Neural crest cell (in vitro differentiated cells): ENCODE results near the gene DAZAP2. TPM values are rescaled to one million over a fixed set of nuclear protein-coding genes. Genes with fewer than 3 reads are reported as not detected.

Experiments
- DNase-seq: peaks from one replicate; pipeline ENCODE4 v3.0.0; 2021; ENCODE audit warnings: low read depth, mixed read lengths, low spot score
- H3K27ac Mint-ChIP-seq: one replicate; pipeline ENCODE4 v1.8.0; 2021; ENCODE audit warnings: mild to moderate bottlenecking, mixed read lengths; ENCODE audit not compliant: unreplicated experiment
- H3K27me3 Mint-ChIP-seq: 2 replicates; pipeline ENCODE4 v1.8.0; 2021; ENCODE audit warnings: low read depth, mild to moderate bottlenecking, mixed read lengths
- H3K36me3 Mint-ChIP-seq: 2 replicates; pipeline ENCODE4 v1.8.0; 2021; ENCODE audit warnings: low read depth, mild to moderate bottlenecking, mixed read lengths
- H3K4me1 Mint-ChIP-seq: 2 replicates; pipeline ENCODE4 v1.8.0; 2021; ENCODE audit warnings: mixed read lengths
- H3K4me3 Mint-ChIP-seq: one replicate; pipeline ENCODE4 v1.8.0; 2021; ENCODE audit warnings: mild to moderate bottlenecking, mixed read lengths
- H3K9me3 Mint-ChIP-seq: 2 replicates; pipeline ENCODE4 v1.8.0; 2021; ENCODE audit warnings: mixed read lengths
- total RNA-seq: library from RNA; stranded (reverse); gene quantifications from 2 replicates; pipeline ENCODE4 v1.2.1, GENCODE V29; 2021
- TF ChIP-seq, protein P1 (sequence below): fragments of 200-600 bp; sonication (generic); conservative IDR thresholded peaks from 2 replicates; pipeline ENCODE4 v1.5.0; 2021; ENCODE audit warnings: antibody characterized with exemption, mild to moderate bottlenecking

DAZAP2 gene
- total RNA-seq, 1 donor from 2014 or later, result 70.0 TPM

DNA sequence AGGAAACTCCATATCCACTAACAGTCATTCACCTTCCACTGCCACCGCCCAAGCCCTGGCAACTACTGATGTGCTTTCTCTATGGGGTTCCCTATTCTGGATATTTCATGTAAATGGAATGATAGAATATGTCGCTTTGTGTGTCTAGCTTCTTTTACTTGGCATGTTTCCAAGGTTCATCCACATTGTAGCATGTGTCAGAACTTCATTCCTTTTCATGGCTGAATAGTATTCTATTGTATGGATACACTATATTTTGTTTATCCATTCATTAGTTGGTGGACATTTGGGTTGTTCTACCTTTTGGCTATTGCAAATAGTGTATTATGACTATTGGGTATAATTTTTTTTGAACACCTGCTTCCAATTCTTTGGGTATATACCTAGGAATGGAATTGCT is 29.4 kb upstream of the DAZAP2 start:
- H3K27ac Mint-ChIP-seq, result no peak overlapping the region
- TF ChIP-seq, protein P1, sequence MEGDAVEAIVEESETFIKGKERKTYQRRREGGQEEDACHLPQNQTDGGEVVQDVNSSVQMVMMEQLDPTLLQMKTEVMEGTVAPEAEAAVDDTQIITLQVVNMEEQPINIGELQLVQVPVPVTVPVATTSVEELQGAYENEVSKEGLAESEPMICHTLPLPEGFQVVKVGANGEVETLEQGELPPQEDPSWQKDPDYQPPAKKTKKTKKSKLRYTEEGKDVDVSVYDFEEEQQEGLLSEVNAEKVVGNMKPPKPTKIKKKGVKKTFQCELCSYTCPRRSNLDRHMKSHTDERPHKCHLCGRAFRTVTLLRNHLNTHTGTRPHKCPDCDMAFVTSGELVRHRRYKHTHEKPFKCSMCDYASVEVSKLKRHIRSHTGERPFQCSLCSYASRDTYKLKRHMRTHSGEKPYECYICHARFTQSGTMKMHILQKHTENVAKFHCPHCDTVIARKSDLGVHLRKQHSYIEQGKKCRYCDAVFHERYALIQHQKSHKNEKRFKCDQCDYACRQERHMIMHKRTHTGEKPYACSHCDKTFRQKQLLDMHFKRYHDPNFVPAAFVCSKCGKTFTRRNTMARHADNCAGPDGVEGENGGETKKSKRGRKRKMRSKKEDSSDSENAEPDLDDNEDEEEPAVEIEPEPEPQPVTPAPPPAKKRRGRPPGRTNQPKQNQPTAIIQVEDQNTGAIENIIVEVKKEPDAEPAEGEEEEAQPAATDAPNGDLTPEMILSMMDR, result no peak
- H3K4me3 Mint-ChIP-seq, result no peak overlapping the region
- no peaks in the 10 kb centered on the region for H3K9me3 Mint-ChIP-seq
- H3K36me3 Mint-ChIP-seq, result no peaks in the 10 kb centered on the region
- H3K27me3 Mint-ChIP-seq, result no peaks in the 10 kb centered on the region
- peaks cover 7% of the 10 kb centered on the region for H3K4me1 Mint-ChIP-seq
- DNase-seq, result no peak

DNA sequence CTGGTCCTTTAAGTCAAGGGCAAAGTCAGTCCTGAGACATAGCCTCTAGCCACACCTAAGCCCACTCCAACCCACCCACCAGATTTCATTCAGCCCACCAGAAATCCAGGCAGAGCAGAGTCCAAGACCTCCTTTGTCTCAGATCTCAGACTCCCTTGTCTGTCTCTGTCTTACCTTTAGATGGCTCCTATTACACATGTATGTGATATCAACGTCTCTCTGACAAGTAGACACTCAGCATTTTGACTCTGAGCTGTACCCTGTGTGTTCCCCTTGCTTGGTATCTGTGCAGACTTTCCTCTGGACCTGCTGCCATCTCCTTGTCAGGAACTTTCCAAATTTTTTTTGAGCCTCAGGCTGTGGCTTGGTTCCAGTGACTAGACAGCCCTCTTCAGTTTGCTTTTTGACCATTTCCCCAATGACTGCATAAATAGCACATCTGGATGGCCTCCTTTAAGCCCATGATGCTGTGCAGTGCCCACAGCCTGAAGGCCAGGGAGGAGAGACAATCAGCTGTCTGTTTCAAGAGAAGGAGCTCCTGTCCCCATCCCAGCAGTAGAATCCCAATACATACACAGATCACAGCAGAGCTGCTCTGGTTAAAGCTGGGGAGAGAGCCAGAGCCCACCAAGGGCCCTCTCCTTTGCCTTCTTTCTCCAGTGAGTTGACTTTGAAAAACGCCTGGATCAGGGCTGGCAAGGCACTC is 27.8 kb upstream of the DAZAP2 start:
- no peaks in the 10 kb centered on the region for H3K9me3 Mint-ChIP-seq
- no peak overlapping the region for H3K27ac Mint-ChIP-seq
- no peaks in the 10 kb centered on the region for H3K36me3 Mint-ChIP-seq
- TF ChIP-seq, protein P1, result no peak
- peak overlapping the region; percentile 18 for H3K4me3 Mint-ChIP-seq
- H3K4me1 Mint-ChIP-seq, result peaks cover 7% of the 10 kb centered on the region
- DNase-seq, result no peak
- H3K27me3 Mint-ChIP-seq, result no peaks in the 10 kb centered on the region

DNA sequence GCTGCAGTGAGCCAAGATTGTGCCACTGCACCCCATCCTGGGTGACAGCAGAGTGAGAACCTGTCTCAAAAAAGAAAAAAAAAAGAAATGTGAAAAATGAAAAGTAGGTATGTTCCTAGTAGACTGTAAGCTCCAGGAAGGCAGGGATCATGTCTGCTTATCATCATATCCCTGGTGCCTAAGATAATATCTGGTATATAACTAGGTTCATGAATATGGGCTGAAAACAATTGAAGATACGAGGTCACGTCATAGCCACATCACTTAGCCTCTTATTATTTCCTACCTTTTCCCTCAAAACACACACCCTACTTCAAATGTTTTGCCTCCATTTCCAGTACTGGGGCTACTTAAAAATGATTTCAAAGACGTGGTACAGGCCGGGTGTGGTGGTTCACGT is 23.7 kb upstream of the DAZAP2 start:
- Mint-ChIP-seq H3K27ac (no peak overlapping the region), H3K4me3 (peak overlapping the region; percentile 41), H3K36me3 (no peaks in the 10 kb centered on the region), H3K9me3 (no peaks in the 10 kb centered on the region), H3K4me1 (peaks cover 24% of the 10 kb centered on the region), H3K27me3 (no peaks in the 10 kb centered on the region)
- TF ChIP-seq, protein P1, result no peak
- no peak for DNase-seq

DNA sequence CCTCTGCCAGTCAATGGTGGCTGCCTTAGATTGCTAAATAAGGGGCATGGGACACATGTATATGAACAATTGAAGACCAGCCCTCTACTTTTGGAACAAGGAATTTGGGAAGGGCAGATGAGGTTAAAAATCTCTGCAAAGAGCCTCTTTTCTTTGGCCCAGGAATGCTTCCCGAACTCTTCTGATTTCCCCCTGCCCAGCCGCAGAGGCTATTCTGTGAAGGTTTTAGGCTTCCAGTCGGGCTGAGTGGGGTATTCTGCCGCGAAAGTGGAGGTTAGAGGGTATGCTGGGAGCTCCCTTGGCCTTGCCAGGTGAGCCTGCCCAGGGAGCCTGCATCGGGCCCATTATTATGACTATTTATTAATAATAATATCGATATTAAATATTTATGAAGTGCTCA is 22.0 kb upstream of the DAZAP2 start:
- DNase-seq, result no peak
- TF ChIP-seq, protein P1, result no peak
- Mint-ChIP-seq H3K4me3 (peak overlapping the region; percentile 79), H3K4me1 (peaks cover 17% of the 10 kb centered on the region), H3K27me3 (no peaks in the 10 kb centered on the region), H3K36me3 (no peaks in the 10 kb centered on the region), H3K27ac (no peak overlapping the region), H3K9me3 (no peaks in the 10 kb centered on the region)

DNA sequence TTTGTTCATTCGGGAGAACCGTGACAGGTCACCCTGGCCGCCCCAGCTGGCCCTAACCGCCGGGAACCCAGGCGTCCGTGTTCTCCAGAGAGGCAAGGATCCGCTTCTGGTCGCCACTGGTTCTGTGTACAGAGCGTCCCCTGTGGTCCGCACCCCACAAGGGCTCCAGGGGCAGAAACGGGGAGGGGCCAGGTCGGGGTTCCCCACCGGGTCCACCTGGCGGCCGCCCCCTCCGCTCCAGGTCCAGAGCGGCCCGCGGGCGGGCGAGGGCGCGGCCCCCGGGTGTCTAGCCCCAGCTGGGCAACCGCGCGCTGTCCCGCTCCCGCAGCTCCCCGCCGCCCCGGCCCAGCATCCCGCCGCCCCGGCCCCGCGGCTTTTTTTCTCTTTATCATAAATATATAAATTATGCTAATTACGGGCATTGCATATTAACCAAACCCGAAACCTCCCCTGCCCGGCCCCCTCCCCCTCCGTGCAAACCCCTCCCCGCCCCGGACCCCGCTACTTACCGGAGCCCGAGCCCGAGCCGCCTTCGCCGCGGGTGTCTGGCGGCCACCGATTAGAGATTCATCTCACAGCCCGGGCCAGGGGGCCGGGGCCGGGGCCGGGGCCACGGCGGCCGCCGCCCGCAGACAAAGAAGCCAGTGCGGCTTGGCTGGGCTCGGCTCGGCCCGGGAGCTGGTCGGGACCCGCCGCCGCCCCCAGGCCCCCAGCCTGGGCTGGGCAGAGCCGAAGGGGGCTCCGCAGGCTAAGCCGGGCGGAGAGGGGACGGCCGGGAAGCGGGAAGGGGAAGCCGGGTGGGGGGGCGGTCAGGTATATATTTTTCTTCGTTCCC is 21.3 kb upstream of the DAZAP2 start:
- no peaks in the 10 kb centered on the region for H3K27me3 Mint-ChIP-seq
- peak overlapping the region; percentile 79 for H3K4me3 Mint-ChIP-seq
- peaks cover 17% of the 10 kb centered on the region for H3K4me1 Mint-ChIP-seq
- H3K9me3 Mint-ChIP-seq, result no peaks in the 10 kb centered on the region
- H3K36me3 Mint-ChIP-seq, result no peaks in the 10 kb centered on the region
- peak; percentile 37 for DNase-seq
- TF ChIP-seq, protein P1, result peak; percentile 32
- H3K27ac Mint-ChIP-seq, result peak overlapping the region; percentile 50
